Germinal center (tissue), 1 donor: ENCODE data around the gene TMEM14C.

ENCODE experiments used
- DNase-seq: peaks from one replicate; pipeline ENCODE4 v3.0.0; 2012; ENCODE audit warnings: mixed read lengths, low spot score

Gene TMEM14C

GRCh38 chr6:10722820-10723566 lies at the start of gene TMEM14C:
TSS of gene TMEM14C (plus strand) at chr6:10723070. CDS start at chr6:10724614, 1,544 bp downstream.
- peak; percentile 93 for DNase-seq

- no peak for DNase-seq
Measured at GRCh38 chr6:10676403-10676802, 46.5 kb upstream of the TMEM14C start.

- DNase-seq, result no peak
Measured at GRCh38 chr6:10678456-10678855, 44.4 kb upstream of the TMEM14C start.

GRCh38 chr6:10681795-10682194 lies 41.1 kb upstream of the TMEM14C start:
- DNase-seq, result no peak

GRCh38 chr6:10682355-10682988 lies 40.4 kb upstream of the TMEM14C start:
- DNase-seq, result no peak

- DNase-seq, result no peak
Measured at GRCh38 chr6:10684618-10685017, 38.3 kb upstream of the TMEM14C start.

- no peak for DNase-seq
Measured at GRCh38 chr6:10685092-10685915, 37.6 kb upstream of the TMEM14C start.

GRCh38 chr6:10686901-10687300 lies 36.0 kb upstream of the TMEM14C start:
- DNase-seq, result no peak

- DNase-seq, result no peak
Measured at GRCh38 chr6:10687582-10687981, 35.3 kb upstream of the TMEM14C start.

- DNase-seq, result no peak
Measured at GRCh38 chr6:10690651-10691445, 32.0 kb upstream of the TMEM14C start.

- DNase-seq, result no peak
Measured at GRCh38 chr6:10692965-10693538, 29.8 kb upstream of the TMEM14C start.

- peak; percentile 93 for DNase-seq
Measured at GRCh38 chr6:10694302-10695085, 28.4 kb upstream of the TMEM14C start, which contains the start of the genes C6orf52 and PAK1IP1. TSS of gene C6orf52 (minus strand) at chr6:10694616. CDS start at chr6:10687550, 7,066 bp downstream. TSS of gene PAK1IP1 (plus strand) at chr6:10694972. CDS start at chr6:10694986, 14 bp downstream.

- DNase-seq, result peak; percentile 11
Measured at GRCh38 chr6:10695086-10695657, 27.7 kb upstream of the TMEM14C start.

GRCh38 chr6:10696655-10697054 lies 26.2 kb upstream of the TMEM14C start:
- DNase-seq, result no peak

GRCh38 chr6:10713962-10714361 lies 8.9 kb upstream of the TMEM14C start:
- no peak for DNase-seq

GRCh38 chr6:10719296-10719963 lies 3.4 kb upstream of the TMEM14C start:
- DNase-seq, result no peak

- DNase-seq, result no peak
Measured at GRCh38 chr6:10719964-10720264, 3.0 kb upstream of the TMEM14C start.

- DNase-seq, result peak; percentile 27
Measured at GRCh38 chr6:10720265-10720959, 2.5 kb upstream of the TMEM14C start.
